HUES64 (cell line): ENCODE measurements around the gene CMTM2.

Source experiments
- H3K27ac ChIP-seq: 2 replicates; pipeline ENCODE4 v1.7.0; 2013; ENCODE audit warnings: low read depth, low read length, inconsistent platforms
- H3K27me3 ChIP-seq: 2 replicates; pipeline ENCODE4 v1.6.1; 2013; ENCODE audit warnings: mild to moderate bottlenecking, low read length; ENCODE audit not compliant: insufficient read depth
- H3K36me3 ChIP-seq: 2 replicates; pipeline ENCODE4 v1.6.1; 2013; ENCODE audit warnings: mild to moderate bottlenecking, low read length; ENCODE audit not compliant: insufficient read depth
- H3K4me1 ChIP-seq: 2 replicates; pipeline ENCODE4 v1.6.1; 2013; ENCODE audit warnings: mild to moderate bottlenecking, low read length, moderate library complexity; ENCODE audit not compliant: insufficient read depth
- H3K4me3 ChIP-seq: 2 replicates; pipeline ENCODE4 v1.5.1; 2013; ENCODE audit warnings: mild to moderate bottlenecking, low read length, moderate library complexity
- H3K9ac ChIP-seq: 2 replicates; pipeline ENCODE4 v1.6.1; 2013; ENCODE audit warnings: mild to moderate bottlenecking, low read depth, low read length
- H3K9me3 ChIP-seq: 2 replicates; pipeline ENCODE4 v1.6.1; 2013; ENCODE audit warnings: low read depth, low read length; ENCODE audit not compliant: insufficient read depth
- WGBS: fragments of 150-250, 120-280 bp; methylation state at CpG from one replicate; pipeline ENCODE4 v1.1.7; 2013; ENCODE audit warnings: missing lambda C conversion rate; 5-methylcytosine and 5-hydroxymethylcytosine counted together

Gene CMTM2

GRCh38 chr16:66612422-66612821 is 33.2 kb downstream of the CMTM2 start:
- Histone ChIP-seq H3K27ac (no peak overlapping the region), H3K9me3 (peaks cover 3% of the 10 kb centered on the region; the same call in 1 of the 2 replicates), H3K27me3 (no peaks in the 10 kb centered on the region), H3K4me1 (peaks cover 21% of the 10 kb centered on the region), H3K9ac (no peak overlapping the region), H3K36me3 (peaks cover 63% of the 10 kb centered on the region), H3K4me3 (no peak overlapping the region)
- 89% methylated on average over 14 of the region's 14 CpGs for WGBS

- Histone ChIP-seq H3K9me3 (peaks cover 3% of the 10 kb centered on the region; the same call in 1 of the 2 replicates), H3K27me3 (no peaks in the 10 kb centered on the region), H3K4me3 (no peak overlapping the region), H3K36me3 (peaks cover 63% of the 10 kb centered on the region), H3K4me1 (peaks cover 22% of the 10 kb centered on the region), H3K9ac (no peak overlapping the region), H3K27ac (no peak overlapping the region)
- WGBS: 90% methylated on average over 11 of the region's 12 CpGs
Observed at GRCh38 chr16:66614161-66614802, 35.0 kb downstream of the CMTM2 start.

GRCh38 chr16:66616169-66616568 is 36.9 kb downstream of the CMTM2 start:
- Histone ChIP-seq H3K9me3 (peaks cover 3% of the 10 kb centered on the region; the same call in 1 of the 2 replicates), H3K4me1 (peaks cover 31% of the 10 kb centered on the region), H3K36me3 (peaks cover 55% of the 10 kb centered on the region), H3K4me3 (no peak overlapping the region), H3K9ac (no peak overlapping the region), H3K27me3 (no peaks in the 10 kb centered on the region), H3K27ac (peak overlapping the region; percentile 71; the same call in 1 of the 2 replicates)
- 90% methylated on average over 2 of the region's 4 CpGs for WGBS

- WGBS: 46% methylated on average over 9 of the region's 9 CpGs
- Histone ChIP-seq H3K27me3 (no peaks in the 10 kb centered on the region), H3K9me3 (peaks cover 3% of the 10 kb centered on the region; the same call in 1 of the 2 replicates), H3K36me3 (peaks cover 55% of the 10 kb centered on the region), H3K27ac (peak overlapping the region; percentile 71; the same call in 1 of the 2 replicates), H3K4me3 (no peak overlapping the region), H3K9ac (no peak overlapping the region), H3K4me1 (peaks cover 31% of the 10 kb centered on the region)
Observed at GRCh38 chr16:66616592-66616991, 37.3 kb downstream of the CMTM2 start.

GRCh38 chr16:66617010-66617434 is 37.8 kb downstream of the CMTM2 start:
- peaks cover 55% of the 10 kb centered on the region for H3K36me3 ChIP-seq
- no peak overlapping the region for H3K9ac ChIP-seq
- peak overlapping the region; percentile 71; the same call in 1 of the 2 replicates for H3K27ac ChIP-seq
- no peaks in the 10 kb centered on the region for H3K27me3 ChIP-seq
- H3K9me3 ChIP-seq: peaks cover 3% of the 10 kb centered on the region; the same call in 1 of the 2 replicates
- no peak overlapping the region for H3K4me3 ChIP-seq
- peaks cover 31% of the 10 kb centered on the region for H3K4me1 ChIP-seq
- 65% methylated on average over 2 of the region's 2 CpGs for WGBS

- Histone ChIP-seq H3K36me3 (peaks cover 55% of the 10 kb centered on the region), H3K27me3 (no peaks in the 10 kb centered on the region), H3K4me3 (no peak overlapping the region), H3K27ac (no peak overlapping the region), H3K9ac (no peak overlapping the region), H3K9me3 (peaks cover 3% of the 10 kb centered on the region; the same call in 1 of the 2 replicates), H3K4me1 (peaks cover 31% of the 10 kb centered on the region)
- WGBS: 86% methylated on average over 7 of the region's 7 CpGs
Observed at GRCh38 chr16:66617728-66618127, 38.5 kb downstream of the CMTM2 start.

GRCh38 chr16:66618588-66619375 is 39.5 kb downstream of the CMTM2 start:
- Histone ChIP-seq H3K9me3 (no peaks in the 10 kb centered on the region), H3K36me3 (peaks cover 54% of the 10 kb centered on the region), H3K4me1 (peaks cover 31% of the 10 kb centered on the region), H3K27ac (no peak overlapping the region), H3K27me3 (no peaks in the 10 kb centered on the region), H3K4me3 (no peak overlapping the region), H3K9ac (no peak overlapping the region)
- WGBS: 87% methylated on average over 10 of the region's 10 CpGs

GRCh38 chr16:66619534-66620428 is 40.5 kb downstream of the CMTM2 start:
- H3K36me3 ChIP-seq: peaks cover 45% of the 10 kb centered on the region
- 83% methylated on average over 11 of the region's 12 CpGs for WGBS
- H3K4me1 ChIP-seq: peaks cover 31% of the 10 kb centered on the region
- H3K27me3 ChIP-seq: no peaks in the 10 kb centered on the region
- H3K9ac ChIP-seq: no peak overlapping the region
- H3K27ac ChIP-seq: no peak overlapping the region
- no peak overlapping the region for H3K4me3 ChIP-seq
- H3K9me3 ChIP-seq: no peaks in the 10 kb centered on the region

- Histone ChIP-seq H3K4me3 (no peak overlapping the region), H3K9ac (no peak overlapping the region), H3K9me3 (no peaks in the 10 kb centered on the region), H3K27me3 (no peaks in the 10 kb centered on the region), H3K36me3 (peaks cover 40% of the 10 kb centered on the region), H3K4me1 (peaks cover 31% of the 10 kb centered on the region), H3K27ac (no peak overlapping the region)
- 88% methylated on average over 8 of the region's 8 CpGs for WGBS
Observed at GRCh38 chr16:66620429-66620795, 41.1 kb downstream of the CMTM2 start.

GRCh38 chr16:66621973-66622372 is 42.7 kb downstream of the CMTM2 start:
- H3K4me1 ChIP-seq: peaks cover 21% of the 10 kb centered on the region
- no peaks in the 10 kb centered on the region for H3K9me3 ChIP-seq
- no peaks in the 10 kb centered on the region for H3K27me3 ChIP-seq
- H3K36me3 ChIP-seq: peaks cover 40% of the 10 kb centered on the region
- no peak overlapping the region for H3K4me3 ChIP-seq
- WGBS: 96% methylated on average over 14 of the region's 14 CpGs
- H3K9ac ChIP-seq: no peak overlapping the region
- H3K27ac ChIP-seq: no peak overlapping the region
